M059J (cell line): ENCODE results near the gene RPTOR. TPM values are rescaled to one million over a fixed set of nuclear protein-coding genes. Genes with fewer than 3 reads are reported as not detected.
"Not testable (repeated sequence)": the region's sequence is repeated elsewhere in the genome, so short reads cannot be mapped to it uniquely, and the experiment has no call there.

Experiments
- DNase-seq: peaks from one replicate; pipeline ENCODE4 v3.0.0-alpha.2; 2012; ENCODE audit warnings: low read depth
- total RNA-seq: library from RNA; depleted of rRNA; stranded (reverse); fragments of >200 nt; shearing (Covaris generic); gene quantifications from 2 replicates; pipeline ENCODE4 v1.2.3, GENCODE V29; 2014

Gene RPTOR
- total RNA-seq, 1 experiment from 2014 or later = 20.8 TPM

DNA sequence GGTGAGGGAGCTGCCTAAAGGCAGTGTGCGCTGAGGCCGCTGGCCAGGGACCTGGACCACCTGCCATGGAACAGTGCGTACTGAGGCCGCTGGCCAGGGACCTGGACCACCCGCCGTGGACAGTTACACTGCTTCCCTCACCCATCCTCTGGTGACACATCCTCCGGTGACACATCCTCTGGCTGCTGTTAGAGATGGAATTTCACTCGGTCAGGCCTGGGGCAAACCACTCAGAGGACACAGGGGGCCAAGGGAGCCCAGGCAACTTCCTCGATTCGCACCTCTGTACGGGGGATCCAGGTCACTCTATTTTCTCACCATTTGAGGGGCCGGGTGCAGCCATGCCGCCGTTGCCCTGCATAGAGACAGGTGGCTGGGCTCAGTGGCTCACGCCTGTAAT lies 32.4 kb upstream of the RPTOR start:
- peak; percentile 80 for DNase-seq

- no peak for DNase-seq
These were observed 31.4 kb upstream of the RPTOR start for GRCh38 chr17:80513201-80513600.

- peak; percentile 29 for DNase-seq
These were observed 30.7 kb upstream of the RPTOR start for GRCh38 chr17:80513892-80514291.

- no peak for DNase-seq
These were observed 28.3 kb upstream of the RPTOR start for GRCh38 chr17:80516171-80516932.

GRCh38 chr17:80517641-80518040 lies 27.0 kb upstream of the RPTOR start:
- no peak for DNase-seq

DNA sequence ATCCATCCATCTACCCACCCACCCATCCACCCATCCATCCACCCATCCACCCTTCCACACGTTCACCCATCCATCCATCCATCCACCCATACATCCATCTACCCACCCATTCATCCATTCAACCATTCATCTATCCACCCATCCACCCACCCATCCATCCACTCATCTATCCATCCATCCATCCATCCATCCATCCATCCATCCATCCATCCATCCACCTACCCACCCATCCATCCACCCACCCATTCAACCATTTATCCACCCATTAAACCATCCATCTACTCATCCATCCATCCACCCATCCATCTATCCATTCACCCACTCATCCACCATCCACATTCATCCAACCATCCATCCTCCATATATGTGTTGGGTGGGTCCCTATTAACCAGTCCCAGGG lies 26.2 kb upstream of the RPTOR start:
- no peak for DNase-seq

DNA sequence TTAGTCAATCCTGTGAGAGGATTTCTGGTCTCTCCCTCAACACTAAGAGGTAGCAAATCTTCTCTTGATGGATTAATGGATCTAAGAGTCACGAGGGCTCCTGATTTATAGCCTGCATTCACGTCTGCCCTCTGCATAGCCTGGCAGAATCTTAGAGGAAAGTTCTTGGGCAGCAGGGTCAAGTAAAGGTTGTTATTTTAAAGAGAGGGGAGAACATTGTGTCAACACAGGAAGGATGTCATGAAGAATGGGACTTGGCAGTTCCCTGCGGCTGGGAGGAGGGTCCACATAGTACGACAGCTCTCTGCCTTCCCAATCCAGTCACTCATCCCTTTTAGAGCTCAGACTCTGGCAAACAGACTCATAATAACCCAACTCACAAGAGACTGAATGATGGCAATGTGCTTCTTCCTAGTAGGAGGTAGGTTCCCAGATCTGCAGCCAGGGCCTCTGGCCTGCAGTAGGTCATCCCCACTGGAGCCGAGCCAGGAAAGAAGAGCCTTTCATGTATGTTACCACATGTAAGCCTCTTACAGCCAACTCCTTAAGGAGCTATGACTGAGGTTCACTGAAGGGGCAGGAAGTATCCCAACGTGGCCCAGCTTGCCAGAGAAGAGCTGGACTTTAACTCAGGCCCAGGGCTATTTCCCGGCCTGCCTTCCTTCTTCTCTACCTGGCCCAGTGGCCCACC lies 25.4 kb upstream of the RPTOR start:
- no peak for DNase-seq

DNA sequence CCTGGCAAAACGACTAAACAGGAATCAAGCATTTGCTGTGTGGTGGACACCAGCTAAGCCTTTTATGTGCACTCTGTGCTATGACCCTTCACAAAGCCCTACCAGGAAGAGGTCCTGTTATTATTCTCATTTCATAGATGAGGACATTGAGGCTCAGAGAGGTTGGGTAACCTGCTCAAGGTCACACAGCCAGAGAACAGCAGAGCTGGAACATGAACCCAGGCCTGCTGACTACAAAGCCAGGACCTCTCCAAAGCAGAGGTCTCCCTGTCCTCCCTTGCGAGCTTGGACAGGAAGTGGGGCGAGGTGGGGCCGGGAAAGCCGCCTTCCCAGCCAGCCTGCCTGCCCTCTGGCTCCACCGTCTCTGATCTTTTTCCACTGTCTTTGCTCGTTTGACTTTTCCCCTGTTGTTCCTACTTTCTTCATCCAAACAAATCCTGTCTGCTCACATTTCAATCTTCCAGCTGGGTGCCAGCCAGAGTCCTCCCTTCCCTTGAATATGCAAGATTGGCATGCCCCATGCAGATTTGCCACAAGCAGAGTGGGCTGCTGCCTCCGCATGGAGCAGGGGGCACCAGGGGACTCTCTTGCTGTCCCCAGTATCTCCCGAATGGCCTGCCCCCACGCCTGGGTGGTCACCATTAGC lies 23.7 kb upstream of the RPTOR start:
- no peak for DNase-seq

- no peak for DNase-seq
These were observed 21.4 kb upstream of the RPTOR start for GRCh38 chr17:80523054-80523744.

GRCh38 chr17:80523956-80524712 lies 20.5 kb upstream of the RPTOR start:
- DNase-seq = no peak

DNA sequence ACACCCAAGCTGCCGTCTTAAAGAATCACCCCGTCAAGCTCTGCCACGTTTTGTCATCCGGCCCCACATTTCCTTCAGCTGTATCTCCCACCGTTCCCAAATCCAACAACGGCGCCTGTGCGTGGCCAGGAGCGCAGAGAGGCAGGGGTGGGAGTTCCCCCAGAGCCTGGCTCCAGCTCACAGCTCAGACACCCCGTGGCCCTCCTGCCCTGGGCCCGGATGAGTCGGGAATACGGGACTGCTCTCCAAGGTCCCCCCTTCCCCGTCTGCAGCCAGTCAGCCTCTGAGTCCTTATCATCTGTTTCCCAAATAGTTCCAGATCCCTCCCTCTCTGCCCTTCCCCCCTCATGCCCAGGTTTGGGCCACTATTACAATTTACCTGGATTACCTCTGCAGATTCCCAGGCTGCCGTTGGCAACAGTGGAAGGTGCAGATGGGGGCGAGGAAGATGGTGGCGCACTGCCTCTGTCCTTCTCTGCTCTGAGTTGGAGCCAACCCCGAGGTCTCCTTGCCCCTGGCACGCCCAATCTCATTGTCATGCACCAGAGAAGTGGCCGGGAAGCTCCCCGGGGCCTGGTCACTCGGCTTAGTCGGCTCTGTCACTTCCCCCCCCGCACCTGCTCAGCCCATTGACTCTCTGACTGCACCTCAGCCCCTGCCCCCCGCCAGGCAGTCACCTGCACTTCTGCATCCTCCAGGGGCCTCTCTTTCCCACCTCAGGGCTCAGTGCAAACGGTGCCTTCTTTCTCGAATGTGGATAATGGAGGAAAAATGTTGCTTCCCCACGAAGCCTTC lies 18.3 kb upstream of the RPTOR start:
- no peak for DNase-seq

DNA sequence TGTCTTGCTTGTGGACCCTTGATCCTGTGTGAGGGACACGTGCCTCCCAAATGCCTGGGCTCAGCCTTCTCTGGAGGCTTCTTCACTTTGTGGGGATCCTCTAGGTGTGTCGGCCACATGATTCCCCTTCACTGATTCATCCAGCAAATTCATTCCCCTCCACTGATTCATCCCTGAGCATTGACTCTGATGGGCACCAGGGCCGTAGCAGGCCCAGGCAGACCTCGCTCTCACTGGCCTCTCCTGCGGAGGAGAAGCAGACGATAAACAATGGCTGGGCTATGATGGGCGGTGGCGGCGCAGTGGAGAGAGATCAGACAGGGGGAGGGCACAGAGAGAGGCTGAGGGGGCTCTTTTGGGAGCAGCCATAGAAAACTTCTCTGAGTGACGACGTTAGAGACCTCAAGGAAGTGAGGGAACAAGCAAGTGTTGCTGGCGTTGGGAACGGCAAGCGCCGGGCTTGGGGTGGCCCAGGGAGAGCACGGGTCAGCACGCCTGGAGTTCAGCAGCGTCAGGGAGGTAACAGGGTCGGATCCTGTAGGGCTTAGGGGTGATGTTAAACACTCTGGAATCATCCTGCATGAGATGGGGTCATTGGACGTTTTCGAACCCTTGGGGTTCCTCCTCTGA lies 17.5 kb upstream of the RPTOR start:
- DNase-seq = peak; percentile 35

- no peak for DNase-seq
These were observed 16.1 kb upstream of the RPTOR start for GRCh38 chr17:80528536-80528935.

GRCh38 chr17:80529104-80529903 lies 15.3 kb upstream of the RPTOR start:
- no peak for DNase-seq

DNA sequence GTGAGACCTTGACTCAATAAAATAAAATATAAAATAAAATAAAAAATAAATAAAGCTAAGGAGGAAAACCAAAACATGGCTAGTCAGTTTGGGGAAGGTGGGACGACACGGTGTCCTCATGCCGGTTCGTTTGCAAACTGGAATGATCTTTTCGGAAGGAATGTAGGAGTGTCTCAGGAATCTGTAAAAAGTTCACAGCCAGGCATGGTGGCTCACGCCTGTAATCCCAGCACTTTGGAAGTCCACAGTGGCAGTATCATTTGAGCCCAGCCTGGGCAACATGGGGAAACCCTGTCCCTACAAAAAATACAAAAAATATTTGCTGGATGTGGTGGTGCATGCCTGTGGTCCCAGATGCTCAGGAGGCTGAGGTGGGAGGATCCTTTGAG lies 14.7 kb upstream of the RPTOR start:
- no peak for DNase-seq

GRCh38 chr17:80531400-80531799 lies 13.2 kb upstream of the RPTOR start:
- no peak for DNase-seq

DNA sequence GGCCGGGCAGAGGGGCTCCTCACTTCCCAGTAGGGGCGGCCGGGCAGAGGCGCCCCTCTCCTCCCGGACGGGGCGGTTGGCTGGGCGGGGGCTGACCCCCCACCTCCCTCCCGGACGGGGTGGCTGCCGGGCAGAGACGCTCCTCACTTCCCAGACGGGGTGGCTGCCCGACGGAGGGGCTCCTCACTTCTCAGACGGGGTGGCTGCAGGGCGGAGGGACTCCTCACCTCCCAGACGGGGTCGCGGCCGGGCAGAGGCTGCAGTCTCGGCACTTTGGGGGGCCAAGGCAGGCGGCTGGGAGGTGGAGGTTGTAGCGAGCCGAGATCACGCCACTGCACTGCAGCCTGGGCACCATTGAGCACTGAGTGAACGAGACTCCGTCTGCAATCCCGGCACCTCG lies 7.3 kb upstream of the RPTOR start:
- not testable (repeated sequence) for DNase-seq

GRCh38 chr17:80538484-80538883 lies 6.2 kb upstream of the RPTOR start:
- no peak for DNase-seq

DNA sequence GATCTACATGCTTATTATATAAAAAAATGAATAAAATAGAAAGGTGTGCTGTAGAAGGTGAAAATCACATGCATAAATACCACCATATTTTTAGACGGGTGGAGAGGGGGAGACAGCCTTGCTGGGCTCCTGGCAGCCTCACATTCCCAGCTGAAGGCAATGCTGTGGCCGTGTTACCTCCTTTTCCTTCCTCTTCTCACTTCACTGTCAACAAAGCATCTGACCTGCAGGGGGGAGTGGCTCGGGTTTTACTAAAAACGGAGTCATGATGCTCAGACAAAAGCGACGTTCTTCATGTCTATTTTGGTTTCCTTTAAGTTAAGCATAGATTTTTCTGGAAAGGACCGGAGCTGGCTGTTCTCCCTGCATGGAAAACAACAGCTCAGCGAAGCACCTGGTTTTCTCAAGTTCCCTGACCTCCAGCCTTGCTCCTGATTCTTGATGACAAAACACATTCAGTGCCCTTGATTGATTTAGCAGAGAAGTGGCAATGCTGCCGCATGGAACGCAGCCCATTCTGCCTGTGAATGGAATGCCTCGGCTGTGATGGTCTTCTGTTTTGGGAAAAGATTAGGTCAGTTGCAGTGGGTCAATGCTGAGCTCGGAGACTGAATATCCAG lies 5.5 kb upstream of the RPTOR start:
- peak; percentile 14 for DNase-seq
